Mammary epithelial cell (primary cell): ENCODE data around the gene POLDIP2.

Experiments
- CTCF ChIP-seq, 2 donors: IDR thresholded peaks in 1 of 2; conservative IDR thresholded peaks in 1 of 2; 2 replicates each; pipeline ENCODE4 v1.5.1; 2011 to 2012; ENCODE audit warnings: inconsistent platforms in 2 of 2, low read length in 2 of 2, mild to moderate bottlenecking in 2 of 2, control low read depth in 1 of 2, low read depth in 1 of 2; ENCODE audit not compliant: insufficient read depth in 1 of 2; ENCODE audit errors: extremely low read depth in 1 of 2
- EZH2 ChIP-seq: IDR thresholded peaks from 2 replicates; pipeline ENCODE4 v1.6.1; 2012; ENCODE audit warnings: low read length, inconsistent platforms, borderline replicate concordance

DNA sequence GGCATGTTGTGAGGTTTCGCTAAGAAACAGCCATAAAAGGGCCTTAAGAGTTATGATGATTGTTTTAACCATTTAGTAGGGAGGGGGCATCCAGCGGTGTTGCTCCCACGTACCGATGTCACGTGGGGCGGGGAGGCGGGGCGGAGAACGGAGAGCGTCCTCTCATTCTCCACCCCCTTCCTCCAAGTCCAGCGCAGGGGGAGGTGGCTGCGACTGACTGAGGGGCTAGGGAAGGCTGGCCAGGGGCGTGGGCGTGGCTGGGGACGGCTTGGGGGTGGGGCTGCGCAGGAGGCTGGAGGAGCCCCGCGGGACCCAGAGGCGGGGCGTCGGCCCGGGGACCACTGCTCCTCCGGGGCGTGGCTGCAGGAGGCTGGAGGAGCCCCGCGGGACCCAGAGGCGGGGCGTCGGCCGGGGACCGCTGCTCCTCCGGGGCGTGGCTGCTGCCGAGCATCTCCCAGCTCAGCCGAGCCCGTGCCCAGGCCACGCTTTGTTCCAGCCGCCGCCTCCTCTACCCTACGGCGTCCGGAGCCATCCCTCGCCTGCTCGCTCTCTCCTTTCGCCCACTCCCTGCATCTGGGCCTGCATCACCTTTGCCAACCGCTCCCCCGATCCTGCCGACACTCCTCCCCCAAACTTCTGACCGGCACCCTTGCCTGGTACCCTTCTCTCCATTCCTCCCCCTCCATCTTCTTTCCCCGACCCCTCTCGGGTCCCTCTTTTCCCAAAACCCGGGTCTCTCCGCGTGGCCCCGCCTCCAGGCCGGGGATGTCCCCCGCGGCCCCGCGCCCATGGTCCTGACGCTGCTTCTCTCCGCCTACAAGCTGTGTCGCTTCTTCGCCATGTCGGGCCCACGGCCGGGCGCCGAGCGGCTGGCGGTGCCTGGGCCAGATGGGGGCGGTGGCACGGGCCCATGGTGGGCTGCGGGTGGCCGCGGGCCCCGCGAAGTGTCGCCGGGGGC lies 14.2 kb upstream of the POLDIP2 start, which contains the start of gene SARM1:
- TF ChIP-seq EZH2 (no peak), CTCF (conservative IDR thresholded peaks at IDR 0.05 in 1 of 2, IDR thresholded peaks at IDR 0.05 in 1 of 2; ENCODE audit: extremely low read depth in 1 of 2, insufficient read depth in 1 of 2, low read depth in 1 of 2, low read length in 2 of 2) (no peak)
